HepG2 (cell line): ENCODE data around the gene LZTS2. TPM values are rescaled to one million over a fixed set of nuclear protein-coding genes. Genes with fewer than 3 reads are reported as not detected.

Experiments
- BCLAF1 ChIP-seq: fragments of 450-650 bp; IDR thresholded peaks from 2 replicates; pipeline ENCODE4 v1.6.1; 2017; ENCODE audit warnings: mild to moderate bottlenecking
- BORCS8-MEF2B ChIP-seq: sonication (generic); formaldehyde crosslinking; IDR thresholded peaks from 2 replicates; pipeline ENCODE4 v1.8.0; 2022; ENCODE audit warnings: mild to moderate bottlenecking, missing genetic modification reagents
- CEBPZ ChIP-seq: IDR thresholded peaks from 2 replicates; pipeline ENCODE4 v1.6.1; 2012; ENCODE audit warnings: low read length, improper control_type of control experiment
- CENPT ChIP-seq: sonication (generic); formaldehyde crosslinking; IDR thresholded peaks from 2 replicates; pipeline ENCODE4 v1.8.0; 2022; ENCODE audit warnings: low read depth, mild to moderate bottlenecking, moderate library complexity, missing genetic modification reagents
- EZH2 ChIP-seq: conservative IDR thresholded peaks from 2 replicates; pipeline ENCODE4 v1.6.1; 2012; ENCODE audit warnings: mild to moderate bottlenecking, low read depth, low read length, moderate library complexity
- HMGXB4 ChIP-seq, 2 experiments: sonication (generic) in 1 of 2; formaldehyde crosslinking in 1 of 2; IDR thresholded peaks; 2 replicates each; pipeline versions ENCODE4 v1.4.0 to v1.6.1; 2018 to 2020; ENCODE audit warnings: missing genetic modification reagents in 2 of 2, borderline replicate concordance in 1 of 2, low read depth in 1 of 2, mild to moderate bottlenecking in 1 of 2, missing biosample characterization in 1 of 2
- HNRNPUL1 ChIP-seq: fragments of 200-400 bp; formaldehyde crosslinking; IDR thresholded peaks from 2 replicates; pipeline ENCODE4 v1.6.1; 2017; ENCODE audit warnings: low read depth, mild to moderate bottlenecking, low read length, moderate library complexity
- MAFK ChIP-seq, 2 experiments: IDR thresholded peaks in 1 of 2; conservative IDR thresholded peaks in 1 of 2; 2 replicates each; pipeline ENCODE4 v1.6.1; 2011; ENCODE audit warnings: improper control_type of control experiment in 2 of 2, low read length in 2 of 2
- MAX ChIP-seq: IDR thresholded peaks from 2 replicates; pipeline ENCODE4 v1.6.1; 2012; ENCODE audit warnings: inconsistent platforms
- PATZ1 ChIP-seq: sonication (generic); formaldehyde crosslinking; IDR thresholded peaks from 2 replicates; pipeline ENCODE4 v1.4.0; 2020; ENCODE audit warnings: missing genetic modification reagents
- PRPF4 ChIP-seq: fragments of 200-400 bp; formaldehyde crosslinking; IDR thresholded peaks from 2 replicates; pipeline ENCODE4 v1.6.1; 2016; ENCODE audit warnings: low read length, low read depth; ENCODE audit not compliant: poor library complexity, severe bottlenecking
- ZEB1 ChIP-seq: IDR thresholded peaks from 2 replicates; pipeline ENCODE4 v1.6.1; 2012; ENCODE audit warnings: mild to moderate bottlenecking, low read depth, inconsistent platforms; ENCODE audit not compliant: insufficient replicate concordance
- ZIK1 ChIP-seq: sonication (generic); formaldehyde crosslinking; IDR thresholded peaks from 2 replicates; pipeline ENCODE4 v1.5.0; 2020; ENCODE audit warnings: mild to moderate bottlenecking, low read depth, missing genetic modification reagents, borderline replicate concordance
- ZNF691 ChIP-seq: sonication (generic); formaldehyde crosslinking; IDR thresholded peaks from 2 replicates; pipeline ENCODE4 v1.4.0; 2020; ENCODE audit warnings: missing genetic modification reagents, low read depth, mild to moderate bottlenecking, borderline replicate concordance
- ZNF746 ChIP-seq: sonication (generic); formaldehyde crosslinking; IDR thresholded peaks from 2 replicates; pipeline ENCODE4 v1.8.0; 2022; ENCODE audit warnings: mild to moderate bottlenecking, missing genetic modification reagents
- ZNF772 ChIP-seq: sonication (generic); formaldehyde crosslinking; IDR thresholded peaks from 2 replicates; pipeline ENCODE4 v1.5.0; 2020; ENCODE audit warnings: mild to moderate bottlenecking, missing genetic modification reagents
- ZNF839 ChIP-seq: sonication (generic); formaldehyde crosslinking; IDR thresholded peaks from 2 replicates; pipeline ENCODE4 v1.4.0; 2020; ENCODE audit warnings: missing genetic modification reagents, mild to moderate bottlenecking, borderline replicate concordance
- polyA plus RNA-seq, 8 experiments: library from polyadenylated mRNA; depleted of rRNA in 3 of 8; stranded (reverse) in 7 of 8; unstranded in 1 of 8; fragments of >200 nt; fragmentation: Illumina TruSeq in 4 of 8; extraction: Trizol in 4 of 8; gene quantifications; 2 replicates each; pipeline versions ENCODE4 v1.2.1 to v1.2.3, GENCODE V29; 2011 to 2016; ENCODE audit warnings: low read depth in 4 of 8, missing spikeins in 1 of 8, mixed read lengths in 1 of 8; ENCODE audit not compliant: insufficient read depth in 1 of 8
- total RNA-seq, 5 experiments: library from RNA; depleted of rRNA; stranded (reverse); fragments of >200 nt; fragmentation: Illumina TruSeq; extraction: Trizol; gene quantifications; 2 replicates each; pipeline ENCODE4 v1.2.3, GENCODE V29; 2016; ENCODE audit warnings: low read depth in 1 of 5

Gene LZTS2
- total and polyA plus RNA-seq, 2 of the 13 experiments (the other 11 are each of a cell fraction or from before 2014, with no cell fraction given) = 43.6 to 65.6 TPM

GRCh38 chr10:100996678-100997359 is 2.8 kb upstream of the LZTS2 start (continued):
- TF ChIP-seq HMGXB4 (CRISPR knock-in tag; IDR thresholded peaks at IDR 0.05; ENCODE audit: borderline replicate concordance in 1 of 2, low read depth in 1 of 2) = no peak
- TF ChIP-seq ZNF746 (CRISPR knock-in tag) = no peak
- peak; percentile 17; the same call in 1 of the 2 replicates for TF ChIP-seq ZNF691 (CRISPR knock-in tag)
- peak; percentile 58 for TF ChIP-seq PATZ1
- no peak for TF ChIP-seq BCLAF1
- TF ChIP-seq PRPF4 = no peak
- 0 out of 2 replicates have a peak, but pooled peaks have one; percentile 13 for TF ChIP-seq ZIK1
- no peak for TF ChIP-seq BORCS8-MEF2B
- no peak for TF ChIP-seq HNRNPUL1
- peak; percentile 12 for TF ChIP-seq ZEB1
- TF ChIP-seq EZH2 = no peak
- TF ChIP-seq ZNF839 (CRISPR knock-in tag) = no peak
- peak; percentile 44 for TF ChIP-seq MAX
- no peak for TF ChIP-seq CEBPZ
- TF ChIP-seq CENPT (CRISPR knock-in tag) = no peak
- TF ChIP-seq ZNF772 = no peak
- no peak for TF ChIP-seq MAFK (conservative IDR thresholded peaks at IDR 0.05 in 1 of 2, IDR thresholded peaks at IDR 0.05 in 1 of 2; ENCODE audit: low read length in 2 of 2)
